Fibroblast of skin of abdomen (primary cell): ENCODE results near the gene S100P.

Experiments used
- DNase-seq: peaks from one replicate; pipeline ENCODE4 v3.0.0-alpha.2; 2013

The S100P gene

GRCh38 chr4:6699388-6699787 is 5.7 kb downstream of the S100P start:
- DNase-seq = no peak

GRCh38 chr4:6699903-6700302 is 6.2 kb downstream of the S100P start:
- DNase-seq = no peak

GRCh38 chr4:6701371-6701770 is 7.7 kb downstream of the S100P start:
- DNase-seq = no peak

DNA sequence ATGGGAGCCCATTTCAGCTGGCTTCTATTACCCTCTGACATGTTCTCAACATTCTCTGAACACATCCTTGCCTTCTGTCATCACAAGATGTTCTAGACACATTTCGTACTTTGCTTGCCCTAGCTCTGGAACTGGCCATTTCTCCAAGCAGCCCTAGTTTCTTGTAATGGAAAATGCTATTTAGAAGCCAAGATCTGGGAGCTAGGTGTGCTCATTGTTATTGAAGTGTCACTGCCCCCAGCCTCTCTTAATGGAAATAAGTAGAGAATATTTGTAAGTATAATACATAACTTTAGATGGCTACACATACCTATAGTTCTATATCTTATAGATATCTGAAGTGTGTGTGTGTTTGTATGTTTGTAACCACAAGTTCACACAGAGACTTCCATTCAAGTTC is 9.1 kb downstream of the S100P start:
- DNase-seq = no peak

- DNase-seq = no peak
Measured at GRCh38 chr4:6703786-6704185, 10.1 kb downstream of the S100P start.

DNA sequence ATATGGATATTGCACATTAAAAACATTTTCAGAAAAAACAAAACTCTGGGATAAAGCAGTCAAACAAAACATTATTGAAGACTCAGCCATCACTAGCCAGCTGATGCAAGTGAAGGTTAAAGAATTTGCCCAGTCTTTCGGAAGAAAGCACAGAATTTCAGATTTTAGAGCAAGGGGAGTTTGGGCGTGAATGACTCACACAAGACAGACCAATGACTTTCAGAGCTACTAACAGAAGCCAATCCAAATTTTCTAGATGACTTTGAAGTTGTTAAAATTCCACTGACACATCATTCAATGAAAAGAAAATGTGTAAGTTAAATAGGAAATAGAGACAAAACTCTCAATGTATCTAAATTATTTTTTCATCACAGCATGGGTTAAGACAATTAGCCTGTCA is 12.0 kb downstream of the S100P start:
- no peak for DNase-seq

- no peak for DNase-seq
Measured at GRCh38 chr4:6706173-6706572, 12.5 kb downstream of the S100P start.

DNA sequence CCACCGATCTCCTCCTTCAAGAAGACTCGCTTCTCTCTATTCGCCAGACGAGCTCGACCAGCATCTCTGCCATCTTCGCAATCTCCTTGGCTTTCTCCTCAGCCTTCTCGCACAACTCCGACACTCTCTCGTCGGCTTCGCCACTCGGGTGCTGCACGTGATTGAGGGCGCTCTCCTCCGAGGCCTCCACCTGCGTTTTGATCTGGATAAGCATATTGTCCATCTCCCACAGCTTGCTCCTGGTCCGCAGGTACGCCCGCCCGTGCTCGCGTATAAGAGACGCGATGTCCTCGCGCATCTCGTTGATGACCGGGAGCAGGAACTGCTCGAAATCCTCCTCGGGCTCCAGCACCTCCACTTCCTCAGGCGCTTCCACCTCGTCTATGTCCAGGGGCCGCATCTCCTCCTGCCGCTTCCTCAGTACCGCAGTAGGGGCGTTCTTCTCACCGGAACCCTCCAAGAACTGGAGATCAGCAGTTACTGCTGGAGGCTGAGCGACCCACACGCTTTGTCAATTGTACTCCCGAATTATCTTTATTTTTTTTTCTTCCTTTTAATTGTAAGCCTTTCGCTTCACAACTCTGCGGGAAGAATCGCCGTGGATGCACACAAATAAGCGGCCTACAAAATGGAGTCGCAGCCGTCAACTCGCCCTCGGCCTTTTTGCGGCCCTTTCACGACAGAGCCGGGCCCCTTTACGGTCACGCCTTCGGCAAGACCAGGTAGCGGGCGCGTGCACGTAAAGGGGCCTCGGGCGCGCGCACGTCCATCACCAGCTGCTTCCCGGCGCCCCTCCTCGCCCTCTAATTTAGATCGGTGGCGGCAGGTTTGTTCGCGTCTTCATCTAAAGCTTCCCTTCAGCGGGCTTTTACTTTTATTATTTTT is 15.8 kb downstream of the S100P start, which contains the start of gene MRFAP1L1:
MRFAP1L1 (minus strand) TSS at position 636 of the 885 bp plus-strand sequence; CDS start at position 400, 236 bp downstream.
- DNase-seq = peak; percentile 98

DNA sequence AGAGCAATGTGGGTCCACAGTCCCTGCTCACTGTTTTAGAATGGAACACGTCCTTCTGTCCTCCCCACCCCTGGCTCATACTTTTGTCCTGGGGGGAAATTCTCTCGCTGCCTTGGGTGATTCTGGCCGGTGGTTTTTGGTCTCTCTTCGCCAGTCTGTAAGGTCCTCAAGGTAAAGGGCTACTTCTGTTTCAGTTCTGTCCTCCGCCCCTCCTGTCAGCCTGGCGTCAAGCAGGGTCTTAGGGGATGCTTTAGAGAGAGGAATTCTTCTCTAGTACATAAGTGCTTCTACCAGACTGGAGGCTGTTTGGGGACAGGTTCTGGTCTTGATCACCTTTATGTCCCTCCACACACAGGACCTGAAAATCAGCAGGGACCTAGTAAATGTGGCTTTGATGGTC is 16.6 kb downstream of the S100P start:
- DNase-seq = no peak

DNA sequence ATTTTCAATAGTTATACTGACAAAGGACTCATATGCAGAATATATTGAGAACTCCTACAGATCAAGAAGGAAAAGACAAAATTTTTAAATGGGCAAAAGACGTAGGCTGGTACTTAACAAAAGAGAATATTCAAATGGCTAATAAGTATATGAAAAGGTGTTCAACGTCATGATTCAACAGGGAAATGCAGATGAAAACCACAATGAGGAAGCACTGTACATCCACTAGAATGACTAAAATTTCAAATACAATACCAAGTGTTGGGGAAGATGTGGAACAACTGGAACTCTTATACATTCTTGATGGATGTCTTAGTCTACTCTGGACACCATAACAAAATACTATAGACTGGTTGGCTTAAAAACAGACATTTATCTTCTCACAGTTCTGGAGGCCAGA is 17.3 kb downstream of the S100P start:
- no peak for DNase-seq

- DNase-seq = no peak
Measured at GRCh38 chr4:6714954-6715353, 21.3 kb downstream of the S100P start.

DNA sequence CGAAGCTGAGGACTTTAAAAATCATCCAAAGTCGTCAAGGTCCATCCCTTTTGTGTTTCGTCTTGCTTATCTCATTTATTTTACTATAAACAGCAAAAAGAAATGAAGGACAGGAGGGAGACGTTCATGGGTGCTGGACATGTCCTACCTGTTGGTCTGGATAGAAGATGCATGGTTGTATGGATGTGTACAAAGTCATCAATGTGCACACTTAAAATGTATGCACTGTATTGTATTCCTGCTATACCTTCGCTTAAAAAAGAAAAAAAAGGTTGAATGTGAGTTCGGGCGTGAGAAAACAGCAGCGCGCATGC is 22.0 kb downstream of the S100P start:
- DNase-seq = no peak

GRCh38 chr4:6716018-6716911 is 22.6 kb downstream of the S100P start, which contains the start of gene BLOC1S4:
Gene BLOC1S4, plus strand, starts transcription at chr4:6716174. Its CDS starts 36 bp downstream, at chr4:6716210.
- peak; percentile 93 for DNase-seq

DNA sequence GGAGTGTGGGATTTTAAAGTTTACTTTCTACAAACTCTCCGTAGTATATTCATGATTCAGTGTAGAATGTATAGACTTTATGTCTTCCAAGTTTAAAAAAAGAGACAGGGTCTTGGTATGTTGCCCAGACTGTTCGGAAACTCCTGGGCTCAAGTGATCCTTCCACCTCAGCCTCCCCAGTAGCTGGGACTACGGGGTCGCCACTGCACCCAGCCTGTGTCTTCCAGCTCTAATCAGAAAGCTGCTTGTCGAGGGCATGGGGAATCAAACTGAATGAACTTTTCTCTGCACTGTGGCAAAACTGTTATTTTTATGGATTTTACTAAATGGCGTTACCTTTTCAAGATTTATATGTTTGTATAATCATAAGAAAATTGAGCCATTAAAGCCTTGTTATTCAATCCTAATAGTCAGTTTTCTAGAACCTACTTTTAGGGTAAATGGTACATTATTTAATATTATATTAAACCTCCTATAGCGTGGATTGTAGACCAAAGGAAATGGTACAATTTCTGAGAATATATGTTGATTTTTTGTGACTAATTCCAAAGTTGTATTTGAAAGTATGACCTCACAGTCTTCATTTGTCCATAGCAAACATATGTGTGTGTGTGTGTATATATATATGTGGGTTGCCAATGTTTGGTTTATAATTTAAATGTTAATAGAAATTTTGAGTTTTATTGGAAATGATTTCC is 23.4 kb downstream of the S100P start:
- DNase-seq = no peak

DNA sequence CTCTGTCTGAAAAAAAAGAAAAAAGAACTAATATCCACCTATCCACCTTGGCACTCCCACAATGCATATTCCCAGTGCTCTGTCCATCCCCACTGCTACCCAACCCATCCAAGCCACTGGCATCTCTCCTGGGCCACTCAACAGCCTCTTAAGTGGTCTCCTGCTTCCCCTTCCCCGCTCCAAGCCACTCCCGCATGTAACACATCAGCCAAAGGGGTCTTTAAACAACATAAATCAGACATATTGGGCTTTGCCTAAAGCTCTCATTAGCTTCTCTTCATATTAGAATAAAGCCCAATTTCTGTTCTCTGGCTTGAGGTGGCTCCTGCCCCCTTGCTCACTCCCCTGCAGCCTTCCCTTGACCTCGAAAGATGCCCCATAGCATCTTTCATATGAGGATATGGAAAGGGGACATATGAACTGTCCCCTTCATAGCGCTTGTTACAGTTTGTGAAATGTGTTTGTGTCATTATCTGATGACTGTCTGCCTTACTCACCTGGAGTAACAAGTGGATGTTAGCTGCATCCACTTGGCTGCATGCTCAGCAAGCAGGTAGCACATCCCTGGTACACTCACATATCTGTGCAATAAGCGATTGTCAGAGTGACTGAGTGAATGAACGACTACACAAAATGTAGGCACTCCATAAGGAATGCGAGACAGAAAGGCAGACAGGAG is 25.4 kb downstream of the S100P start:
- DNase-seq = no peak

- DNase-seq = no peak
Measured at GRCh38 chr4:6719611-6720179, 26.0 kb downstream of the S100P start.

DNA sequence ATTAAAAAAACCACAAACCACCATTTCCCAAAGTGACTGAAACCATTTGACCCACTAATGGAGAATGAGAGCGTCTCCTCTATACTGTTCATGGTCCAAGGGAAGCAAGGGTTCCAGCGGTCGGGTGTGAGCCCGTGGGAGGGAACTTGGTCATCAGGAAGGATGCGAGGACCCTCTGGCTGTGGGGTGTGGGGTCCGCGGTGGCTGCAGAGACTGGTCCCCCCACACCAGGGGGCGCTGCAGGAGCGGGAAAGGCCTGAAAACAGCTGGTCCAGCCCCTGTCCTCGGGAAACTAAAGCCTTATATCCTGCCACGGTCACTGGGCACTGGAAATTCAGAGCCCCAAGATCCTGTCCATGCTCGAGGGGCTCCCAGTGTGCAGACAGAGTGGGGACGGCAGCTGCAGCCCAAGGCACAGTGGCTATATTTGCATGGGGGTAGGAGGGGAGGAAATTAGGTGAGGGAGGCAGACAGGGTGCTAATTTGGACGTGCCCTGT is 26.6 kb downstream of the S100P start:
- peak; percentile 71 for DNase-seq

DNA sequence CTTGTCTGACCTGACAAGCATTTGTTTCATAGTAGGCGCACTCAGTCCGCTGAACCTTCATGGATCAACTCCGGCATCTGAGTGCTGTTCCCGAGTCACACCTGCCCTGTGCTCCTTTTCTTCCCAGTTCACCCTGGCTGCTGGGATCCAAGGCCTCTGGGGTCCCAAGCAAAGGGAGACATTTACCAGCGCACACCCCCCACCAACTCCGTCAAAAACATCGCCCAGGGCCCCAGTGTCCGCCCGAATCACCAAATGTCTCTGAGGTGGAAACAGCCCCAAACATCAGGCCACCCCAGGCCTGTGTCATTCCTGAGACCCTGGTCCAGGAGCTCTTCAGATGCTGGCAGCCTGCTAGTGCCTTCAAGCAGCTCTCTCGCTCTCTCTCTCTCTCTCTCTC is 27.4 kb downstream of the S100P start:
- DNase-seq = no peak

DNA sequence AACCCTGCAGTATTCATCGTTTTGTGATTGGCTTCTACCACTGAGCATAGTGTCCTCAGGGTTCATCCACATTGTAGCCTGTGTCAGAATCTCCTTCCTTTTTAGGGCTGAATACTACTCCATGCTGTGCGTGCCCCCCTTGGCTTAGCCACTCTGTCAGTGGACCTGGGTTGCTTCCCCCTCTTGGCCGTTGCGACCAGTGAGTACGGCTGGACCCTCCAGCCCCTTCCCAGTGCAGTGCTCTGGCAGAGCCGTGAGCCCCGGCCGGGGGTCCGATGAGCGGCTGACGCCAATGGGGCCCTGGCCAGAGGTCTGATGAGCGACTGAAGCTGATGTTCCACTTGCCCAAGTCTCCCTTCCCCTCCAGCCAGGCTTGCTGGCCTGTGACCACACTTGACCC is 29.2 kb downstream of the S100P start:
- no peak for DNase-seq

GRCh38 chr4:6723851-6724250 is 30.2 kb downstream of the S100P start:
- no peak for DNase-seq

DNA sequence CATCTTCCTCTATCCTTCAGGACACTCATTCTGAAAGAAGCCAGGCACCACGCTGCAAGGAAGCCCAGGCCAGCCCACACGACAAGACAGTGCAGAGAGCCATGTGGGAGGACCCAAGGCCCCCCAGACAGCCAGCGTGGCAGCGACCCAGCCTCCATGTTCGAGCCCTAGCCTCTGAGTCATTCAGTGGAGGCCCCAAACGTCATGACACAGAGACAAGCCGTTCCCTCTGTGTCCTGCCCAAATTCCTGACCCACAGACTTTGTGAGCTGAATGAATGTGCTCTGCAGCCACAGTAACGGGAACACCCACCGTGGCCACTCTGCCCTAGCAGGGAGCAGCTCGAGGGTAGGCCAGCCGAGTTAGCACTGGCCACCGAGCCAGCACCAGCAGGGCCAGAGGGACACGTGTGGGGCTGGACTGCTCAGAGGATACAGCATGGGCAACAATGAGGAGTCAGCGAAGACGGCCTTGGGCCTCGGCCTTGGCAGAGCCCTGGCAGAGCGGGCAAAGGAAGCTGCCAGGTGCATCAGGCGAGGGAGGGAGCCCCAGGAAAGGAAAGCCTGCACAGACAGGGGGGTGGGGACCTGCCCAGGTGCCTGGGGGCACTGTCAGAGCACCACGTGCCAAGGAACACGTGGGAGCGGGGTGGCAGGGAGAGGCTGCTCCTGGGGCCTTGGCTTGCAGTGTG is 30.9 kb downstream of the S100P start:
- DNase-seq = peak; percentile 36
